Measurements from ENCODE around the gene KCTD17.

Gene KCTD17

GRCh38 chr22:37021041-37021440 lies 30.5 kb upstream of the KCTD17 start:
- no peak for DNase-seq (ENCODE audit: low read depth in 2 of 2)

- peak in 1 of 2 donors; percentile 16 for DNase-seq (ENCODE audit: low read depth in 2 of 2)
Measured at GRCh38 chr22:37021710-37022482, 29.6 kb upstream of the KCTD17 start.

- no peak for DNase-seq (ENCODE audit: low read depth in 2 of 2)
Measured at GRCh38 chr22:37022483-37023337, 28.8 kb upstream of the KCTD17 start.

- DNase-seq (ENCODE audit: low read depth in 2 of 2), result no peak
Measured at GRCh38 chr22:37023743-37024338, 27.7 kb upstream of the KCTD17 start.

- DNase-seq (ENCODE audit: low read depth in 2 of 2), result no peak
Measured at GRCh38 chr22:37024339-37025157, 27.0 kb upstream of the KCTD17 start.

- DNase-seq (ENCODE audit: low read depth in 2 of 2), result no peak
Measured at GRCh38 chr22:37025500-37026070, 26.0 kb upstream of the KCTD17 start.

- DNase-seq (ENCODE audit: low read depth in 2 of 2), result no peak
Measured at GRCh38 chr22:37026325-37026724, 25.2 kb upstream of the KCTD17 start.

- no peak for DNase-seq (ENCODE audit: low read depth in 2 of 2)
Measured at GRCh38 chr22:37027556-37027955, 24.0 kb upstream of the KCTD17 start.

GRCh38 chr22:37028692-37029674 lies 22.6 kb upstream of the KCTD17 start:
- no peak for DNase-seq (ENCODE audit: low read depth in 2 of 2)

- DNase-seq (ENCODE audit: low read depth in 2 of 2), result no peak
Measured at GRCh38 chr22:37030560-37031281, 20.8 kb upstream of the KCTD17 start.

GRCh38 chr22:37032134-37032534 lies 19.4 kb upstream of the KCTD17 start:
- no peak for DNase-seq (ENCODE audit: low read depth in 2 of 2)

- DNase-seq (ENCODE audit: low read depth in 2 of 2), result no peak
Measured at GRCh38 chr22:37032535-37033460, 18.7 kb upstream of the KCTD17 start.

GRCh38 chr22:37033605-37034430 lies 17.7 kb upstream of the KCTD17 start:
- DNase-seq (ENCODE audit: low read depth in 2 of 2), result no peak

GRCh38 chr22:37036655-37037377 lies 14.7 kb upstream of the KCTD17 start:
- no peak for DNase-seq (ENCODE audit: low read depth in 2 of 2)

- DNase-seq (ENCODE audit: low read depth in 2 of 2), result no peak
Measured at GRCh38 chr22:37037669-37038068, 13.9 kb upstream of the KCTD17 start.

GRCh38 chr22:37039466-37039865 lies 12.1 kb upstream of the KCTD17 start:
- DNase-seq (ENCODE audit: low read depth in 2 of 2), result no peak
